DOHH2 (cell line): ENCODE results near the gene SUGCT.

Experiments
- H3F3A ChIP-seq: fragments of 200-600 bp; sonication (generic), shearing (Covaris generic); 2 replicates; pipeline ENCODE4 v1.6.0; 2016; ENCODE audit warnings: antibody characterized with exemption, mild to moderate bottlenecking; ENCODE audit not compliant: control insufficient read depth, insufficient read depth
- H3K27ac ChIP-seq: fragments of 200-600 bp; sonication (generic); 2 replicates; pipeline ENCODE4 v1.5.1; 2014; ENCODE audit warnings: low read depth, mild to moderate bottlenecking, low read length, moderate library complexity
- H3K27me3 ChIP-seq: fragments of 200-600 bp; sonication (generic); 2 replicates; pipeline ENCODE4 v1.6.1; 2014; ENCODE audit warnings: mild to moderate bottlenecking, low read length, mixed read lengths; ENCODE audit not compliant: control insufficient read depth
- H3K36me3 ChIP-seq: fragments of 200-600 bp; sonication (generic); 2 replicates; pipeline ENCODE4 v1.6.1; 2014; ENCODE audit warnings: mild to moderate bottlenecking, low read length, moderate library complexity, mixed read lengths; ENCODE audit not compliant: control insufficient read depth
- H3K4me1 ChIP-seq: fragments of 200-600 bp; sonication (generic); 2 replicates; pipeline ENCODE4 v1.6.1; 2014; ENCODE audit warnings: mild to moderate bottlenecking, low read length, mixed read lengths; ENCODE audit not compliant: control insufficient read depth
- H3K4me2 ChIP-seq: fragments of 200-600 bp; sonication (generic); 2 replicates; pipeline ENCODE4 v1.6.0; 2014; ENCODE audit warnings: mild to moderate bottlenecking, low read length, moderate library complexity
- H3K4me3 ChIP-seq: fragments of 200-600 bp; sonication (generic); 2 replicates; pipeline ENCODE4 v1.5.1; 2014; ENCODE audit warnings: mild to moderate bottlenecking, low read length, mixed read lengths
- H3K79me2 ChIP-seq: fragments of 200-600 bp; sonication (generic); 2 replicates; pipeline ENCODE4 v1.6.1; 2014; ENCODE audit warnings: mild to moderate bottlenecking, low read length, mixed read lengths; ENCODE audit not compliant: control insufficient read depth
- H3K9me2 ChIP-seq: fragments of 200-600 bp; sonication (generic); replicated peaks from 2 replicates; pipeline ENCODE4 v1.6.1; 2014; ENCODE audit warnings: mild to moderate bottlenecking, low read length, mixed read lengths; ENCODE audit not compliant: control insufficient read depth
- H3K9me3 ChIP-seq: fragments of 200-600 bp; sonication (generic); 2 replicates; pipeline ENCODE4 v1.6.1; 2014; ENCODE audit warnings: antibody characterized with exemption, low read length, mixed read lengths; ENCODE audit not compliant: control insufficient read depth, insufficient read depth
- H4K20me1 ChIP-seq: fragments of 200-600 bp; sonication (generic); 2 replicates; pipeline ENCODE4 v1.6.0; 2014; ENCODE audit warnings: low read depth, mild to moderate bottlenecking, antibody characterized with exemption, low read length, moderate library complexity; ENCODE audit not compliant: control insufficient read depth, insufficient read depth
- EZH2phosphoT487 ChIP-seq: fragments of 200-600 bp; sonication (generic); IDR thresholded peaks from 2 replicates; pipeline ENCODE4 v1.6.1; 2017; ENCODE audit warnings: borderline replicate concordance, mild to moderate bottlenecking, antibody characterized with exemption, low read length, moderate library complexity, mixed read lengths
- TF ChIP-seq, protein P1 (sequence below): fragments of 200-600 bp; sonication (generic); IDR thresholded peaks from one replicate; pipeline ENCODE4 v1.5.1; 2014; ENCODE audit warnings: antibody characterized with exemption, mild to moderate bottlenecking, low read depth, low read length; ENCODE audit not compliant: poor library complexity, severe bottlenecking

Gene SUGCT

DNA sequence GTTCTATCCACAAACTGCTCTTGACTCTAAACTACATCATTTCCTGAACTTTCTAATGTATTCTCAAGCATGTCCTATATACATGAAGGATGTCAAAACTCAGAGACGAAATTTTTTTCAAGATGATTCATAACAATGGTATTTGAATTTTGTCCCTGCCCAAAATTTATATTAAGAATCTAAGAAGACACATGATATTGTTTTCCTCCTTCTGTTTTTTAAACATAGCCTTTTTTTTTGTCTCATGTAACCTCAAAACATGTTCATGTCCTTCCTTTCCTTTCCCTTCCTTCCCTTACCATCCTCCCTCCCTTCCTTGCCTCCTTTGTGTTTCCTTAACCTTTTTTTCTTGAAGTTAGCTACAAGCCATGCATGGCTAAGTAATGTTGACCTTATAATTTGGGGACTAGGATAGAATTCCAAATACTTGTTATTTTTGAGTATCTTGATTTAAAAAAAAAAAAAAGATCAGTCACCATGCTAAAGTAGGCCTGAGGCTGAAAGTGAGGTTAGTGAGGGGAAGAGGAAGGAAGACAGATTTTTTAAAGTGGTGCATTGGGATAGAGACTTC is 163.0 kb downstream of the SUGCT start:
- Histone ChIP-seq H3K4me2 (no peak overlapping the region), H3K4me3 (no peak overlapping the region), H3K27me3 (no peaks in the 10 kb centered on the region), H3K4me1 (0 out of 2 replicates have a peak, but pooled peaks cover 3% of the 10 kb centered on the region), H3F3A (no peaks in the 10 kb centered on the region), H3K27ac (no peak overlapping the region), H3K9me3 (no peaks in the 10 kb centered on the region), H3K36me3 (no peaks in the 10 kb centered on the region), H4K20me1 (no peaks in the 10 kb centered on the region), H3K9me2 (no peaks in the 10 kb centered on the region), H3K79me2 (no peaks in the 10 kb centered on the region)
- TF ChIP-seq EZH2phosphoT487 = no peak
- TF ChIP-seq, protein P1, sequence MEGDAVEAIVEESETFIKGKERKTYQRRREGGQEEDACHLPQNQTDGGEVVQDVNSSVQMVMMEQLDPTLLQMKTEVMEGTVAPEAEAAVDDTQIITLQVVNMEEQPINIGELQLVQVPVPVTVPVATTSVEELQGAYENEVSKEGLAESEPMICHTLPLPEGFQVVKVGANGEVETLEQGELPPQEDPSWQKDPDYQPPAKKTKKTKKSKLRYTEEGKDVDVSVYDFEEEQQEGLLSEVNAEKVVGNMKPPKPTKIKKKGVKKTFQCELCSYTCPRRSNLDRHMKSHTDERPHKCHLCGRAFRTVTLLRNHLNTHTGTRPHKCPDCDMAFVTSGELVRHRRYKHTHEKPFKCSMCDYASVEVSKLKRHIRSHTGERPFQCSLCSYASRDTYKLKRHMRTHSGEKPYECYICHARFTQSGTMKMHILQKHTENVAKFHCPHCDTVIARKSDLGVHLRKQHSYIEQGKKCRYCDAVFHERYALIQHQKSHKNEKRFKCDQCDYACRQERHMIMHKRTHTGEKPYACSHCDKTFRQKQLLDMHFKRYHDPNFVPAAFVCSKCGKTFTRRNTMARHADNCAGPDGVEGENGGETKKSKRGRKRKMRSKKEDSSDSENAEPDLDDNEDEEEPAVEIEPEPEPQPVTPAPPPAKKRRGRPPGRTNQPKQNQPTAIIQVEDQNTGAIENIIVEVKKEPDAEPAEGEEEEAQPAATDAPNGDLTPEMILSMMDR = no peak

- Histone ChIP-seq H3K27me3 (no peaks in the 10 kb centered on the region), H3K9me2 (no peaks in the 10 kb centered on the region), H3F3A (no peaks in the 10 kb centered on the region), H3K36me3 (no peaks in the 10 kb centered on the region), H3K27ac (no peak overlapping the region), H3K4me1 (0 out of 2 replicates have a peak, but pooled peaks cover 3% of the 10 kb centered on the region), H3K9me3 (no peaks in the 10 kb centered on the region), H4K20me1 (no peaks in the 10 kb centered on the region), H3K4me2 (no peak overlapping the region), H3K79me2 (no peaks in the 10 kb centered on the region), H3K4me3 (no peak overlapping the region)
- no peak for TF ChIP-seq EZH2phosphoT487
- TF ChIP-seq, protein P1 = no peak
Observed at GRCh38 chr7:40298421-40298820, 163.6 kb downstream of the SUGCT start.

DNA sequence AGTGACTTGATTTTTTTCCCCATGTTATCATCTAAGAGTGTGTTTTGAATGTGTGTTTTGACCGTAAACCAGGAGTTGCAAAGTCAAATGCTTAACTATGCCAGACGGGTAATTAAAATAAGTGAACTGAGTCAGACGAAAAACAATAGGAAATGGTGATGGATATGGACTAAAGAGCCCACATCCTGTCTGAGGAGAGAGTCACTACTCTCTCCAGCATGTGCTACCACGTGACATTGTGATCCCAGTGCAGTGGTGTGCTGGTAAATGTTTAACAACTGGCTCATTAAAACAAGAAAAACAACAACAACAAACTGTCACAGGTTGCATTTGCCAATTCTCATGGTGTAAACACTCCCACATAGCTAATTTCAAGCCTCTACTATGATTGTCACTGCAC is 164.3 kb downstream of the SUGCT start:
- no peaks in the 10 kb centered on the region for H3K79me2 ChIP-seq
- no peak for TF ChIP-seq EZH2phosphoT487
- TF ChIP-seq, protein P1 = no peak
- 0 out of 2 replicates have a peak, but pooled peaks cover 3% of the 10 kb centered on the region for H3K4me1 ChIP-seq
- H3F3A ChIP-seq = no peaks in the 10 kb centered on the region
- H3K27me3 ChIP-seq = no peaks in the 10 kb centered on the region
- H3K9me3 ChIP-seq = no peaks in the 10 kb centered on the region
- H3K4me2 ChIP-seq = no peak overlapping the region
- H3K36me3 ChIP-seq = no peaks in the 10 kb centered on the region
- no peaks in the 10 kb centered on the region for H3K9me2 ChIP-seq
- H3K27ac ChIP-seq = no peak overlapping the region
- H3K4me3 ChIP-seq = no peak overlapping the region
- H4K20me1 ChIP-seq = no peaks in the 10 kb centered on the region
